Panc1 (cell line): Measurements from ENCODE around the gene PCED1B. TPM values are rescaled to one million over a fixed set of nuclear protein-coding genes. Genes with fewer than 3 reads are reported as not detected.

Experiments used
- ATAC-seq: fragments of 200-7000 bp; cut with Tn5 transposase; 2 replicates; pipeline ENCODE4 v1.9.1; 2020; ENCODE audit warnings: mild to moderate bottlenecking, moderate library complexity
- BruUV-seq: library from RNA; stranded (reverse); fragments of 400-500 nt; replicated peaks from 2 replicates; lab custom pipeline; 2021; lab: Mats Ljungman, UMichigan
- CTCF ChIA-PET: fragments of 300-600 bp; sonication (Branson Sonifier 250); formaldehyde crosslinking; loops from one replicate; lab custom pipeline; 2022; ENCODE audit warnings: antibody characterized with exemption; lab: Charles Lee
- POLR2A ChIA-PET: fragments of 300-600 bp; sonication (Branson Sonifier 250); formaldehyde crosslinking; loops from one replicate; lab custom pipeline; 2022; ENCODE audit warnings: antibody characterized with exemption; lab: Charles Lee
- DNase-seq: peaks from one replicate; pipeline ENCODE4 v3.0.0-alpha.2; 2010; ENCODE audit warnings: low read depth, low spot score
- H3K27ac ChIP-seq: 2 replicates; pipeline ENCODE4 v1.5.1; 2011; ENCODE audit warnings: mild to moderate bottlenecking, low read length, inconsistent platforms
- H3K27me3 ChIP-seq: fragments of 200-500 bp; sonication (Bioruptor generic); 2 replicates; pipeline ENCODE4 v1.6.0; 2014; ENCODE audit warnings: low read length, inconsistent platforms; ENCODE audit not compliant: control insufficient read depth, insufficient read depth
- H3K36me3 ChIP-seq: fragments of 200-500 bp; sonication (Bioruptor generic); 2 replicates; pipeline ENCODE4 v1.5.1; 2014; ENCODE audit warnings: inconsistent platforms, mild to moderate bottlenecking, low read length, moderate library complexity; ENCODE audit not compliant: control insufficient read depth, insufficient read depth
- H3K4me1 ChIP-seq: 2 replicates; pipeline ENCODE4 v1.5.1; 2011; ENCODE audit warnings: inconsistent platforms, mild to moderate bottlenecking, low read length, moderate library complexity; ENCODE audit not compliant: control insufficient read depth, insufficient read depth
- H3K4me3 ChIP-seq, 2 experiments: 2 replicates each; pipeline ENCODE4 v1.5.1; 2011 to 2012; ENCODE audit warnings: low read depth in 2 of 2, low read length in 2 of 2, mild to moderate bottlenecking in 2 of 2, inconsistent platforms in 1 of 2, moderate library complexity in 1 of 2
- H3K9me3 ChIP-seq: fragments of 200-500 bp; sonication (Bioruptor generic); 2 replicates; pipeline ENCODE4 v1.5.1; 2014; ENCODE audit warnings: low read depth, mild to moderate bottlenecking, inconsistent platforms, low read length, moderate library complexity; ENCODE audit not compliant: control insufficient read depth, insufficient read depth
- CTCF ChIP-seq: fragments of 450-650 bp; IDR thresholded peaks from 2 replicates; pipeline ENCODE4 v1.5.1; 2017; ENCODE audit warnings: mild to moderate bottlenecking
- POLR2AphosphoS5 ChIP-seq: IDR thresholded peaks from 2 replicates; pipeline ENCODE4 v1.6.1; 2012; ENCODE audit warnings: mild to moderate bottlenecking, low read depth, low read length, moderate library complexity
- REST ChIP-seq, 2 experiments: IDR thresholded peaks; 2 replicates each; pipeline ENCODE4 v1.6.1; 2011 to 2012; ENCODE audit warnings: low read depth in 2 of 2, control low read depth in 1 of 2, low read length in 1 of 2, mild to moderate bottlenecking in 1 of 2, moderate library complexity in 1 of 2; ENCODE audit not compliant: insufficient read depth in 1 of 2
- SIN3A ChIP-seq: IDR thresholded peaks from 2 replicates; pipeline ENCODE4 v1.6.1; 2012; ENCODE audit warnings: low read depth, mild to moderate bottlenecking, low read length, moderate library complexity, borderline replicate concordance; ENCODE audit not compliant: insufficient read depth
- TCF7L2 ChIP-seq: IDR thresholded peaks from 2 replicates; pipeline ENCODE4 v1.6.1; 2011; ENCODE audit warnings: mild to moderate bottlenecking, low read depth, low read length, inconsistent platforms
- in situ Hi-C: cut with HindIII; loops from 2 replicates; pipeline ENCODE4 v1.10.0; 2016; ENCODE audit warnings: low sequenced_read_pairs, low pct_unique_long_range_greater_than_20kb
- intact Hi-C: fragments of 100-400 bp; cut with micrococcal nuclease; formaldehyde crosslinking; loops from one replicate; pipeline ENCODE4 v1.10.0; 2022; ENCODE audit not compliant: unreplicated experiment
- total RNA-seq: library from RNA; stranded (reverse); gene quantifications from one replicate; pipeline ENCODE4 v1.2.1, GENCODE V29; 2021; ENCODE audit not compliant: unreplicated experiment

PCED1B gene
- total RNA-seq, 1 experiment from 2014 or later = 0.82 TPM

GRCh38 chr12:47238669-47239114 lies 159.3 kb downstream of the PCED1B start:
- H3K27ac ChIP-seq = no peak overlapping the region
- no peak for ATAC-seq
- intact Hi-C loops = no loop called here
- H3K36me3 ChIP-seq = no peaks in the 10 kb centered on the region
- POLR2A ChIA-PET = no interaction called here
- no peaks in the 10 kb centered on the region for H3K27me3 ChIP-seq
- H3K9me3 ChIP-seq = no peaks in the 10 kb centered on the region
- DNase-seq = no peak
- in situ Hi-C loops = no loop called here
- TF ChIP-seq SIN3A = no peak
- TF ChIP-seq POLR2AphosphoS5 = no peak
- no peak for TF ChIP-seq TCF7L2
- no peak for TF ChIP-seq CTCF
- TF ChIP-seq REST (IDR thresholded peaks at IDR 0.05; ENCODE audit: insufficient read depth in 1 of 2, low read depth in 2 of 2, low read length in 1 of 2) = no peak
- no peaks in the 10 kb centered on the region for H3K4me1 ChIP-seq
- H3K4me3 ChIP-seq = no peak overlapping the region
- BruUV-seq = no TSS peak
- CTCF ChIA-PET = no interaction called here

DNA sequence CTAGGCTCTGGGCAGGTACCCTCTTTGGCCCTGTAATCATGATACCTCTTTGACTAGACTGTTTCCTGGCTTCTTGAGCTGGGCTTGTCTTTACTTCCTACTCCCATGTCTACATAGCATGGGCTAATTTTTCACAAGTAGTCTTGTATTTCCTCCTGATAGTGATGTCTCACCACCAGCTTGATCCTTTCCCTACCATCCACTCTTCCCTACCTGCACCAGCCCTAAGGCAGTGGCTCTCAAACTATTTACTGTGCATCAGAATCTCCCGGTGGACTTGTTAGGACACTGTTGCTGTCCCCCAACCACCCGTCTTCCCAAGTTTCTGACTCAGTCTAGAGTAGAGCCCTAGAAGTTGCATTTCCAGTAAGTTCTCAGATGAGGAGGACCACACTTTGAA lies 163.0 kb downstream of the PCED1B start:
- Histone ChIP-seq H3K27me3 (no peaks in the 10 kb centered on the region), H3K9me3 (no peaks in the 10 kb centered on the region), H3K27ac (no peak overlapping the region), H3K4me1 (no peaks in the 10 kb centered on the region), H3K4me3 (no peak overlapping the region), H3K36me3 (no peaks in the 10 kb centered on the region)
- no peak for DNase-seq
- BruUV-seq = no TSS peak
- intact Hi-C loops = no loop called here
- no peak for TF ChIP-seq SIN3A
- no peak for TF ChIP-seq REST (IDR thresholded peaks at IDR 0.05; ENCODE audit: insufficient read depth in 1 of 2, low read depth in 2 of 2, low read length in 1 of 2)
- TF ChIP-seq CTCF = no peak
- no peak for TF ChIP-seq TCF7L2
- TF ChIP-seq POLR2AphosphoS5 = no peak
- in situ Hi-C loops = no loop called here
- ATAC-seq = no peak
- ChIA-PET POLR2A (no interaction called here), CTCF (no interaction called here)
